ENCODE data around the gene IREB2. TPM values are rescaled to one million over a fixed set of nuclear protein-coding genes. Genes with fewer than 3 reads are reported as not detected.

IREB2 gene
- total and polyA plus RNA-seq, 2 of the 13 experiments (the other 11 are each of a cell fraction or from before 2014, with no cell fraction given), result 24.2 to 30.4 TPM

GRCh38 chr15:78540141-78540870 lies 102.3 kb downstream of the IREB2 start, which contains the start of gene PSMA4 (continued):
- TF ChIP-seq KIAA2018 (CRISPR knock-in tag; IDR thresholded peaks at IDR 0.05; ENCODE audit: borderline replicate concordance) (no peak), DNMT3B (CRISPR knock-in tag; conservative IDR thresholded peaks at IDR 0.05) (0 out of 2 replicates have a peak, but pooled peaks have one; percentile 18), ZNF414 (CRISPR knock-in tag; IDR thresholded peaks at IDR 0.05) (peak; percentile 46; the same call in 1 of the 2 replicates), DR1 (CRISPR knock-in tag; IDR thresholded peaks at IDR 0.05) (peak; percentile 35), RFX1 (IDR thresholded peaks at IDR 0.05) (no peak), SMAD1 (CRISPR knock-in tag; IDR thresholded peaks at IDR 0.05; ENCODE audit: borderline replicate concordance, low read depth) (peak; percentile 37; the same call in 1 of the 2 replicates), KLF16 (CRISPR knock-in tag; IDR thresholded peaks at IDR 0.05) (peak in 1 of 2 experiments; percentile 27; a peak in 1 of 4 replicates), ZNF772 (CRISPR knock-in tag; IDR thresholded peaks at IDR 0.05) (0 out of 2 replicates have a peak, but pooled peaks have one; percentile 50), DZIP1 (CRISPR knock-in tag; IDR thresholded peaks at IDR 0.05) (0 out of 2 replicates have a peak, but pooled peaks have one; percentile 56), GATAD1 (CRISPR knock-in tag; IDR thresholded peaks at IDR 0.05) (peak; percentile 76), KLF6 (CRISPR knock-in tag; IDR thresholded peaks at IDR 0.05) (peak; percentile 33; the same call in 1 of the 2 replicates), MAX (IDR thresholded peaks at IDR 0.05) (peak; percentile 82), ZNF230 (CRISPR knock-in tag; IDR thresholded peaks at IDR 0.05) (no peak), MED13 (CRISPR knock-in tag; IDR thresholded peaks at IDR 0.05) (peak; percentile 57; the same call in 1 of the 2 replicates), KLF11 (CRISPR knock-in tag; IDR thresholded peaks at IDR 0.05) (no peak), ZNF572 (CRISPR knock-in tag; IDR thresholded peaks at IDR 0.05) (peak; percentile 37; the same call in 1 of the 2 replicates), THAP7 (CRISPR knock-in tag; IDR thresholded peaks at IDR 0.05) (peak; percentile 72; the same call in 1 of the 2 replicates)

All from HepG2 (cell line).